K562 (cell line): ENCODE data around the gene KCNG4. TPM values are rescaled to one million over a fixed set of nuclear protein-coding genes. Genes with fewer than 3 reads are reported as not detected.
A peak's percentile ranks its signal among the peaks of the same experiment; 100 is the strongest.

ENCODE experiments used
- ATAC-seq: fragments of 200-7000 bp; cut with Tn5 transposase; 3 replicates; pipeline ENCODE4 v1.9.1; 2020; ENCODE audit warnings: moderate library complexity
- BruUV-seq: library from RNA; stranded (reverse); fragments of 400-500 nt; replicated peaks from 2 replicates; lab custom pipeline; 2021; lab: Mats Ljungman, UMichigan
- CTCF ChIA-PET: fragments of 300-600 bp; formaldehyde crosslinking; extraction: SDS; loops from one replicate; lab custom pipeline; 2021; ENCODE audit warnings: low intra/inter-chr PET ratio; lab: Yijun Ruan, JAX
- POLR2A ChIA-PET: fragments of 300-600, 350-650 bp; sonication (Branson Sonifier 250); formaldehyde crosslinking; extraction: SDS; loops from one replicate; lab custom pipeline; 2021; ENCODE audit warnings: antibody characterized with exemption, inconsistent platforms; lab: Yijun Ruan, JAX
- DNase-seq, 4 experiments: peaks; one replicate each; pipeline versions ENCODE4 v3.0.0 to v3.0.0-alpha.2; 2011 to 2018; ENCODE audit warnings: low spot score in 3 of 4, mixed read lengths in 3 of 4; ENCODE audit errors: extremely low read depth in 1 of 4
- FAIRE-seq: peaks from 2 replicates; lab custom pipeline; 2011; peaks lifted over from hg19 to GRCh38; lab: Jason Lieb, UNC
- H2AFZ ChIP-seq: 2 replicates; pipeline ENCODE4 v1.6.0; 2011; ENCODE audit warnings: low read depth, low read length, control low read depth, inconsistent platforms
- H3K27ac ChIP-seq: fragments of 200-600 bp; 3 replicates; pipeline ENCODE4 v1.8.0; 2011; ENCODE audit warnings: low read depth, mild to moderate bottlenecking, control low read depth, inconsistent platforms, low read length, moderate library complexity, mixed read lengths; ENCODE audit errors: extremely low read depth
- H3K27me3 ChIP-seq, 2 experiments: fragments of 300-600 bp in 1 of 2; 2 replicates in 1 of 2; 3 replicates in 1 of 2; pipeline versions ENCODE4 v1.6.0 to v1.8.0; 2011; ENCODE audit warnings: inconsistent platforms in 2 of 2, low read length in 2 of 2, mild to moderate bottlenecking in 1 of 2, mixed read lengths in 1 of 2, moderate library complexity in 1 of 2; ENCODE audit not compliant: control insufficient read depth in 2 of 2, insufficient read depth in 2 of 2
- H3K36me3 ChIP-seq: fragments of 300-600 bp; 3 replicates; pipeline ENCODE4 v1.8.0; 2011; ENCODE audit warnings: mild to moderate bottlenecking, low read length, inconsistent platforms; ENCODE audit not compliant: control insufficient read depth, insufficient read depth
- H3K4me1 ChIP-seq, 2 experiments: fragments of 200-600 bp in 1 of 2; replicated peaks in 1 of 2; 2 replicates in 1 of 2; 3 replicates in 1 of 2; pipeline versions ENCODE4 v1.5.1 to v1.8.0; 2011; ENCODE audit warnings: inconsistent platforms in 2 of 2, low read length in 2 of 2, mild to moderate bottlenecking in 1 of 2, mixed read lengths in 1 of 2, moderate library complexity in 1 of 2; ENCODE audit not compliant: control insufficient read depth in 2 of 2, insufficient read depth in 2 of 2
- H3K4me2 ChIP-seq: 2 replicates; pipeline ENCODE4 v1.6.1; 2011; ENCODE audit warnings: low read length, control low read depth, inconsistent platforms, mixed read lengths; ENCODE audit not compliant: insufficient read depth
- H3K4me3 ChIP-seq: fragments of 200-600 bp; sonication (generic), shearing (Covaris generic); 2 replicates; pipeline ENCODE4 v1.5.1; 2016; ENCODE audit warnings: control low read depth, inconsistent platforms
- H3K79me2 ChIP-seq: fragments of 200-600 bp; 3 replicates; pipeline ENCODE4 v1.8.0; 2011; ENCODE audit warnings: low read length, inconsistent platforms; ENCODE audit not compliant: control insufficient read depth, insufficient read depth
- H3K9ac ChIP-seq, 2 experiments: 2 replicates each; pipeline versions ENCODE4 v1.6.0 to v1.6.1; 2011; ENCODE audit warnings: low read depth in 2 of 2, low read length in 2 of 2, control low read depth in 1 of 2, inconsistent platforms in 1 of 2, mild to moderate bottlenecking in 1 of 2, mixed read lengths in 1 of 2; ENCODE audit not compliant: insufficient read depth in 1 of 2
- H3K9me1 ChIP-seq: one replicate; pipeline ENCODE4 v1.6.0; 2011; ENCODE audit warnings: inconsistent platforms, mild to moderate bottlenecking, low read length, moderate library complexity; ENCODE audit not compliant: control insufficient read depth, insufficient read depth
- H3K9me3 ChIP-seq: replicated peaks from 2 replicates; pipeline ENCODE4 v1.5.1; 2011; ENCODE audit warnings: low read depth, low read length, inconsistent platforms; ENCODE audit not compliant: control insufficient read depth, insufficient read depth
- H4K20me1 ChIP-seq: replicated peaks from 2 replicates; pipeline ENCODE4 v1.6.1; 2011; ENCODE audit warnings: low read length, inconsistent platforms, mixed read lengths; ENCODE audit not compliant: control insufficient read depth, insufficient read depth
- AFF4 ChIP-seq: sonication (generic); formaldehyde crosslinking; IDR thresholded peaks from 2 replicates; pipeline ENCODE4 v1.8.0; 2023; ENCODE audit warnings: mild to moderate bottlenecking, missing genetic modification reagents
- CTCF ChIP-seq, 3 experiments: IDR thresholded peaks in 2 of 3; conservative IDR thresholded peaks in 1 of 3; 2 replicates each; pipeline ENCODE4 v1.5.1; 2011 to 2012; ENCODE audit warnings: low read length in 3 of 3, mild to moderate bottlenecking in 3 of 3, control low read depth in 2 of 3, improper control_type of control experiment in 1 of 3, inconsistent platforms in 1 of 3, low read depth in 1 of 3, mixed read lengths in 1 of 3, moderate library complexity in 1 of 3; ENCODE audit not compliant: insufficient read depth in 2 of 3
- MBD2 ChIP-seq: sonication (generic); IDR thresholded peaks from 2 replicates; pipeline ENCODE4 v1.6.1; 2016; ENCODE audit warnings: low read depth, borderline replicate concordance
- RAD21 ChIP-seq, 2 experiments: fragments of 250-450 bp in 1 of 2; fragments of 450-650 bp in 1 of 2; sonication (Bioruptor Pico) in 1 of 2; formaldehyde crosslinking in 1 of 2; IDR thresholded peaks in 1 of 2; conservative IDR thresholded peaks in 1 of 2; 2 replicates each; pipeline versions ENCODE4 v1.4.0 to v1.8.0; 2020 to 2022; ENCODE audit warnings: mild to moderate bottlenecking in 2 of 2, moderate library complexity in 1 of 2
- WGBS: fragments of 100-300 bp; shearing (Covaris generic); methylation state at CpG from one replicate; pipeline ENCODE4 v1.1.6; 2016; ENCODE audit warnings: low coverage, mixed read lengths; ENCODE audit not compliant: insufficient coverage; ENCODE audit errors: missing lambda C conversion rate; 5-methylcytosine and 5-hydroxymethylcytosine counted together
- in situ Hi-C: fragments of 300-500 bp; cut with MboI; formaldehyde crosslinking; loops from 4 replicates; pipeline ENCODE4 v1.15.0; 2018; ENCODE audit warnings: inconsistent platforms, mixed read lengths
- intact Hi-C: fragments of 100-400 bp; cut with micrococcal nuclease; formaldehyde crosslinking; loops from 2 replicates; pipeline ENCODE4 v1.14.2; 2022
- polyA plus RNA-seq, 8 experiments: library from polyadenylated mRNA; depleted of rRNA in 4 of 8; stranded (reverse) in 5 of 8; unstranded in 3 of 8; fragments of >200 nt; fragmentation: Nextera tagmentation in 2 of 8; fragmentation: Illumina TruSeq in 1 of 8; extraction: Ambion mirVana in 2 of 8; extraction: Trizol in 1 of 8; gene quantifications; 2 replicates each; pipeline versions ENCODE4 v1.2.1 to v1.2.3, GENCODE V29; 2011 to 2014; ENCODE audit warnings: inconsistent platforms in 1 of 8, missing spikeins in 1 of 8
- total RNA-seq, 7 experiments: library from RNA; depleted of rRNA in 6 of 7; stranded (reverse); fragments of >200 nt in 6 of 7; fragmentation: Illumina TruSeq in 2 of 7; extraction: Trizol in 2 of 7; gene quantifications; 2 replicates each; pipeline versions ENCODE4 v1.2.1 to v1.2.3, GENCODE V29; 2011 to 2021; ENCODE audit warnings: low replicate concordance in 1 of 7

KCNG4 gene
- total and polyA plus RNA-seq, 9 of the 15 experiments (the other 6 are each of a cell fraction or from before 2014, with no cell fraction given): not detected

DNA sequence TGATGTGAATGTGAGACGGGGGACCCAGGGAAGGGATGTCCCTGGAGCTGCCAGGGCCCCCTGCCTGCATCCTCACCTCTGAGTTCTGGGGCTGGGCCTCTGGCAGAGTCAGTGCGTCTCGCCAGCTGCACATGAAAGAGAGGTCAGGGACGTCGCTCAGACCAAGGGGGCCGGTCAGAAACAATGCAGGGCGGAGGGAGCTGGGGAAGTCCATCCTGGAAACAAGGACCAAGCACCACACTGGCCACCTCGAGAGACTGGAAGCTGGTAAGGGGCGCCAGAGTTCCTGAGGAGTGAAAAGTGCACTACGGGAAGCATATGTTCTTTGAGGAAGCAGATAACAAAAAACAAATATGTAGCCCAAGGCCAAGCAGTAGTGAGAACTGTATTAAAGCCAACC, 55.0 kb downstream of the KCNG4 start (continued):
- TF ChIP-seq AFF4 (CRISPR knock-in tag): no peak

- in situ Hi-C loops (loop anchor here (10.0 kb wide), 1 partner anchor 229 kb away; the partner anchor contains the start of gene OSGIN1), intact Hi-C loops (no loop called here)
- H3K4me2 ChIP-seq: no peak overlapping the region
- no peaks in the 10 kb centered on the region for H4K20me1 ChIP-seq
- BruUV-seq: no TSS peak
- 0 out of 4 replicates have a peak overlapping the region, but pooled peaks of 1 of the 2 experiments have one; percentile 5 for H3K9ac ChIP-seq
- no peak overlapping the region for H2AFZ ChIP-seq
- H3K27me3 ChIP-seq: no peaks in the 10 kb centered on the region
- FAIRE-seq (no peak), DNase-seq (no peak), ATAC-seq (no peak)
- 93% methylated on average over 10 of the region's 11 CpGs for WGBS
- H3K4me3 ChIP-seq: no peak overlapping the region
- CTCF ChIA-PET: interaction anchor here (0.6 kb wide), 1 partner anchor 509 kb away, joined by 3 read pairs; no protein-coding TSS in a partner anchor
- no peak overlapping the region for H3K27ac ChIP-seq
- H3K9me1 ChIP-seq: peaks cover 13% of the 10 kb centered on the region
- H3K79me2 ChIP-seq: peaks cover 26% of the 10 kb centered on the region
- H3K36me3 ChIP-seq: peaks cover 64% of the 10 kb centered on the region; the same call in 2 of the 3 replicates
- peaks cover 5 to 42% of the 10 kb centered on the region in 2 experiments; a peak in 4 of 5 replicates for H3K4me1 ChIP-seq
- POLR2A ChIA-PET: interaction anchor here (0.6 to 0.8 kb wide), 3 partner anchors 8 to 211 kb away, joined by 3 to 4 read pairs (median 3); no protein-coding TSS in a partner anchor
- H3K9me3 ChIP-seq: peaks cover 2% of the 10 kb centered on the region; the same call in 1 of the 2 replicates
- TF ChIP-seq RAD21 (CRISPR knock-in tag; conservative IDR thresholded peaks at IDR 0.05 in 1 of 2, IDR thresholded peaks at IDR 0.05 in 1 of 2): 0 out of 4 replicates have a peak, but pooled peaks of 1 of the 2 experiments have one; percentile 11
- no peak for TF ChIP-seq MBD2
- TF ChIP-seq CTCF (IDR thresholded peaks at IDR 0.05 in 2 of 3, conservative IDR thresholded peaks at IDR 0.05 in 1 of 3; ENCODE audit: insufficient read depth in 2 of 3, low read depth in 1 of 3, low read length in 3 of 3): peak in 2 of 3 experiments; percentile 25 to 45; a peak in 4 of 6 replicates
Measured at GRCh38 chr16:84183911-84184591, 55.8 kb downstream of the KCNG4 start.
